Pulmonary artery endothelial cell (primary cell): ENCODE measurements around the gene ZRANB1. TPM values are rescaled to one million over a fixed set of nuclear protein-coding genes. Genes with fewer than 3 reads are reported as not detected.
"Not testable (repeated sequence)": the region's sequence is repeated elsewhere in the genome, so short reads cannot be mapped to it uniquely, and the experiment has no call there.

Experiments used
- DNase-seq: peaks from one replicate; pipeline ENCODE4 v3.0.0-alpha.2; 2011; ENCODE audit warnings: low read depth, low spot score
- total RNA-seq: library from RNA; depleted of rRNA; stranded (reverse); fragments of >200 nt; gene quantifications from 2 replicates; pipeline ENCODE4 v1.2.3, GENCODE V29; 2014

ZRANB1 gene
- 23.4 and 24.1 TPM in 2 replicates for total RNA-seq

DNA sequence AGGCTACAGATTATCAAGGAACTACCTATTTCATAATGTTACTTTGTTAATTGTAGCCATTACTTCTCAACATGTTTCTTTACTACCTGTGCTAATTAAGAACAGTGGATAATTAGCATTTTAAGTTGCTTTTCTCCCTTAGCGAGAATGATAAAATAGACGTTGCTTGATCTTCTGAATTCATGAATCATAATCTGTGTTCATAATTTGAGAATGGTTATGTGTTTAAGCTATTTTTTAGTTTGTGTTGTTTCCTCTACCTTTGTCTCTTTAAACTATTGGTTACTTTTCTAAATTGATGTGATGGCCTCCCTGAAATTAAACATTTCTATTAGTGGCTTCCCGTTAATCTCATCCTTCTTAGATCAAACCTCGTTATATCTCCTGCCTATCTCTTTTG lies at the start of gene ZRANB1:
Gene ZRANB1, plus strand, starts transcription at position 301 of the 400 bp plus-strand sequence. CDS start 371 bp downstream, outside the sequence.
- DNase-seq: no peak

- no peak for DNase-seq
Measured at GRCh38 chr10:124892905-124893304, 49.0 kb upstream of the ZRANB1 start.

DNA sequence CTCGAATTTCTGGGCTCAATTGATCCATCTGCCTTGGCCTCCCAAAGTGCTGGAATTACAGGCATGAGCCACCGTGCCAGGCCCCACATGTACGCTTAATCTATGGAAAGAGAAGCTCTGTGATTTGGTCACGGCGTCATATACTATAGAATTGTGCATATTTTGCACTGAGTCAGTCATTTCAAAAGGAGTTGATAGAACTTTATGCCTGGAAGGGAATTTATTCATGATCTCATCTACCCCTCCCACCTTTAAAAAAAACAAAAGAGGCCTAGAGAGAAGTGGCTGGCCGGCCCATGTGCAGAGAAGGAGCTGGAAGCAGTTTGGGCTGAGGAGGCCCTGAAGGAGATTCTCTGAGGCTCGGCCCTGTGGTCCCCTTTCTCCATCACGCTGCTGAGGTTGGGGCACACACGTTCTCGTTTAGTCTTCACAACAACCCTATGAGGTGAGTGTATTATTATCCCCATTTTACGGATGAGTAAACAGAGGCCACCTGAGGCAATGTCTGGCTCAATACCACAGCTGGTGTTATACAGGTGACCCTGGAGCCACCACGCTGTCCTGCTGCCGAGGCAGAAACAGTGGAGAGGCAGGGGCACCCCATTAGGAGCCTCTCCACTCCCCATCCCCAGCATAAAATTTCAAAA lies 47.2 kb upstream of the ZRANB1 start:
- no peak for DNase-seq

GRCh38 chr10:124896751-124897150 lies 45.2 kb upstream of the ZRANB1 start:
- no peak for DNase-seq

DNA sequence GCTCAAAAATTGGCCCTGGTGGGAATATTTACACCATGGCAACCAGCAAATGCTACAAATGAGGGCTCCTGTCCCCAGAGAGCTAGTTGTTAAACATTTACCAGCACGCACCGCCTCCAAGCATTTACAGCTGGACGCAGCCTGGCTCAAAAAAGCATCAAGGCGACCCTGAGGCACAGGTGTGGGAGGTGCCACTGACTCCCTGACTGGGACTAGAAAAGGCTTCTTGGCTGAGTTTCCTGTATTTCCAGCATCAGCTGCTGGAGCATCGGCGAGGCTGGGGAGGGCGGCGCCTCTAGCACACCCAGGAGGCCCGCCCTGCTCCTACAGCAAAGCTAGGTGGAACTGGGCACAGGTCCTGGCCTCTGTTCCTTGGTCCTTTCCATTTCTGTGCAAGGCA lies 43.5 kb upstream of the ZRANB1 start:
- DNase-seq: no peak

DNA sequence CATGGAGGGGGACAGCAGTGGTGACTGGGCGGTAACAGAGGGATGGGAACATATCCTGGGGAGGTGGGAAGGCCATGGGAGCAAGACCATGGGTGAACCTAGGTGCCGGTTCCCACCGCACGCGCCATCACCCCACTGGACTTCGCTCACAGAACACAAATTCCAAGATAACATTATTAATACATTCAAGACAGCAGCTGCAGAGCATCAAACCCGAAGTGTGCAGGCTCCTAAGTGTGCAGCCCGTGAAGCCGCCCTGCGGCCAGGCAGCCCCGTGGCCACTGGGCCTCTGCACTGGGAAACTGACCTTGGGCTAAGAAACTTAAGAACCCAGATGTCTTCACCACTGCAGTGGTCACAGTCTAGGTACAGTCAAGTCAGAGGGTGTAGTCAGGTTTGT lies 42.8 kb upstream of the ZRANB1 start:
- no peak for DNase-seq

DNA sequence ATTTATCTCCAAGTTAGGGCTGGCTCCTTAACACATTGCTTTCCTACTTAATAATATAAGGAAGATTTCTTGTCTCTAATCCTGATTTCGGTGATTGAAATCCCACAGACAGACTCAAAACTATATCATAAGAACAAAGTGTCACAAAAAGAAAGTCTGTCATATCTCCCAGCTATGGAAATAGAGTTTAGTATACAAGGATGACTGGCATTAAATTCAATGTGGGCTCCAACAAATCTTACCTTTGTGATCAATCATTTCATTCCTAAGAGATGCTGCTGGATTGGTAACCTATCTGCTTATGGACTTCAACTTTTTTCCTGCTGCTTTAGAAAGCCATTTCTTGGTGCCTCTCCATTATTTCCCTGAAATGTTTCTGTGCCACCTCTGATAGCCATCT lies 39.5 kb upstream of the ZRANB1 start:
- no peak for DNase-seq

DNA sequence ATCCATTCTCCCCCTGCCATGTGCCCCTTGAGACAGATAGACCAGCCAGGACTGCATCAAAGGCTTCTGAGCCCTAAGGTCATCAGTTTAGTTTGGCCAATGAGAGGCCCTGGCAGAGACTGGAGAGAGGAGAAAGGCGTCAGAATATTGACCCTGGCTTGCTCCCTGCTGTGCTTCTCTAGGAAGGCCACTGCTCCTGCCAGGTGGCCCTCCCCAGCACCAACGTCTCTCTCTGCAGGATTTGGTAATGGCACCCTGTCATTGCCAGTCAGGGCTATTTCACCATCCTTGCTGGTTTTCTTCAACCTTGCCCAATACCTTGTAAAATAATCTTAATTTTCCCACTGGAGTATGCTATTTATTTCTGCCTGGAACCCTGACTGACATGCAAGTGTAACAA lies 38.8 kb upstream of the ZRANB1 start:
- DNase-seq: no peak

- no peak for DNase-seq
Measured at GRCh38 chr10:124904796-124905195, 37.1 kb upstream of the ZRANB1 start.

DNA sequence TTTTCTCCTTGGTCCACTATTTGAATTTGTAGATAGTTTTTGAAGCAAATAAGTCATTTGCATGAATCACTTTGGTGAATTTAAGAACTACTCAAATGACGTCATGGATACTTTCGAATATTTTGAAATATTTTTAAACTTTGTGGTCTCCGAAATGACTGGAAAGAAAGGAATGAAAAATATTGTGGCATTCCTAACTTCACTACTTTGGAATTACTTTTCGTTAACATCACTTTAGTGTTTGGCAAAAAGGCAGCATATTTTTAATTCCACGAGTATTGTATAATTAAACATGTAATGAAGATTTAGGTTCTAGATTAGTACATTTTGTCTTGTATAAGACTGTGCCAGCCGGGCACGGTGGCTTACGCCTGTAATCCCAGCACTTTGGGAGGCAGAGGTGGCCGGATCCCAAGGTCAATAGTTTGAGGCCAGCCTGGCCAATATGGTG lies 35.3 kb upstream of the ZRANB1 start:
- DNase-seq: no peak

DNA sequence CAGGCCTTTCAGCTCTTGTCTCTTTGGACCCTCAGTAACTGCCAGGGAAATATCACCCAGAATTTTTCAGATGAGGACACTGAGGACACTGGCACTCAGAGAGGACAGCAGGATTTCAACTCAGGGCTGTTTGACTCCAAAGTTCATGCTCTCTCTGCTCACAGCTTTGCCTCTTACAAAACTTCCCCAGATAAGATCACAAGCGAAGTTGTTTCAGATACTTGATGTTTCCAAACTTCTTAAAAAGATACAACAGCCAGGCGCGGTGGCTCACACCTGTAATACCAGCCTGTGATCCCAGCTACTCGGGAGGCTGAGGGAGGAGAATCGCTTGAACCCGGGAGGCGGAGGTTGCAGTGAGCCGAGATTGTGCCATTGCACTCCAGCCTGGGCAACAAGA lies 32.4 kb upstream of the ZRANB1 start:
- no peak for DNase-seq

GRCh38 chr10:124911124-124912067 lies 30.5 kb upstream of the ZRANB1 start:
- no peak for DNase-seq

GRCh38 chr10:124912101-124912886 lies 29.6 kb upstream of the ZRANB1 start:
- no peak for DNase-seq

GRCh38 chr10:124913167-124913566 lies 28.8 kb upstream of the ZRANB1 start:
- DNase-seq: no peak

DNA sequence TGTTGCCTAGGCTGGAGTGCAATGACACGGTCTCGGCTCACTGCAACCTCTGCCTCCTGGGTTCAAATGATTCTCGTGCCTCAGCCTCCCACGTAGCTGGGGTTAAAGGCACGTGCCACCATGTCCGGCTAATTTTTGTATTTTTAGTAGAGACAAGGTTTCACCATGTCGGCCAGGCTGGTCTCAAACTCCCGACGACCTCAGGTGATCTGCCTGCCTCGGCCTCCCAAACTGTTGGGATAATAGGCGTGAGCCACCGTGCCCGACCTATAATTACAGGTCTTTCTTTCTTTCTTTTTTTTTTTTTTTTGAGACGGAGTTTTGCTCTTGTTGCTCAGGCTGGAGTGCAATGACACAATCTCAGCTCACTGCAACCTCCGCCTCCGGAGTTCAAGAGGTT lies 27.5 kb upstream of the ZRANB1 start:
- not testable (repeated sequence) for DNase-seq

- DNase-seq: no peak
Measured at GRCh38 chr10:124916098-124916584, 25.8 kb upstream of the ZRANB1 start.

DNA sequence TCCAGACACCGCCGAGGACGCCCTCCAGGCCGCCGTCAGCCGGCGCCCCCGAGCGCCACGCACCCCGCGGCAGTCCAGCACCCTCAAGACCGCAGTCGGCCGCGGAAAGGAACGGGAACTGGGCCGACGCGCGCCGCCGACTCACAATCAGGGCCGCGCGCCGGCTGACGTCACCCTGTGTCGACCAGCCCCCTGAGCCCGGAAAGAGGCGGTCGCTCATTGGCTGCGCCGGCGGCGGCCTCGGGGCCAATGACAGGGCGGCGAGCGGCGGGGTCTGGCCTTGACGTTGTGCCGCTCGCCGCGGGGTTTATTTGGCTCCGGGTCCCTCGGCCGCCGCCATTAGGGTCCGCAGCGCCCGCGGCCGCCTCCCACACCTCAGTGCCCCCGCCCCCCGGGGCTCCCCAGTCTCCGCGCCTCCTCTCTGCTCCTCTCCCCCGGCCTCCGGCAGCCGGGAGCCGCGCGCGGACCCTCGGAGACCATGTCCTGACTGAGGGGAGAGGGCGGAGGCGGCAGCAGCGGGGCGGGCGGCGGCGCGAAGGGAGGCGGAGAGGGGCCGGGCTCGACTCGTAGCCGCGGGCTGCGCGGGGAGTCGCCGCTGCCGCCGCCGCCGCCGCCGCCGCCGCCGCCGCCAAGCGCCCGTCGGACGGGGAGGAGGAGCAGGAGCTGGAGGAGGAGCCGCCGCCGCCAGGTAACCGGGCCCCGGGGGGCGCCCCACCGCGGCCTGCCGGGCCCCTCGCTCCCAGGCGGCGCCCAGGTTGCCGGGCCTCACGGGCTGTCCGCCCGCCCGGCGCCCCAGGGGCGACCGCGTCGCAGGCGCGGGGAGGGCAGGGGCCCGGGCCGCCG lies 25.1 kb upstream of the ZRANB1 start:
- peak; percentile 87 for DNase-seq

DNA sequence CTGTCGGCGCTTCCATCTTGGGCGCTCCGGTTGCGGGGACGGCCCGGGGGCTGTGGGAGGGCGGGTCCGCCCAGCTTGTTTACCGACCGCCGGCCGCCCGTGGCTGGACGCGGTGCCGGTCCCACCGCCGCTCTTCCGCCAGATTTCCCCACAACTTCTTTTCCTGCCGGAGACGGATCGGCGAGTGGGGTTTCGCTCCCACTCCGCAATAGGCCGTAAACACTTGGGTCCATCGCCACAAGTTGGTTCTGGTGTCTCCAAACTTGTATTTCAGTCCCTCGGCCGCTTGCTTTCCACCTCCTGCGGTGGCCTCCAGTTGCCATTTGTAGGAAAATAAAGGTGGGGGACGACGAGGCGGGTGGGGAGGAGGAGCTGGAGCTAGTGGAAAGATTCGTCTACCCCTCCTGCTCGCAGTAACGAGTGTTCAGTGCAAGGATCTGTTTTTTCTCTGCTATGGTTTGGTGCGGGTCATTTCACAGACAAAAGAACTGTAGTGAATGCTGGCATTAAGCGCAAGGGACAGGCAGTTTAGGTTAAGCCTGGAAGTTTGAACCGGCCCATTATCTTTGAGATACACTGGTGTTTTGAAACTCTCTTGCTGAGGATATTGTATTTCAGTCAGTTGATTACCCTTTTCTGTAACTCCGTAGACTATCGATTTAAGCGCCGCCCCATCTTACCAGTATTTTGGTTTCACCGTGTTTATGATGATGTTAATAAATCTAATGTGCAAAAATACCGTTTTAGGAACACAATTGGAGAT lies 24.3 kb upstream of the ZRANB1 start:
- no peak for DNase-seq

DNA sequence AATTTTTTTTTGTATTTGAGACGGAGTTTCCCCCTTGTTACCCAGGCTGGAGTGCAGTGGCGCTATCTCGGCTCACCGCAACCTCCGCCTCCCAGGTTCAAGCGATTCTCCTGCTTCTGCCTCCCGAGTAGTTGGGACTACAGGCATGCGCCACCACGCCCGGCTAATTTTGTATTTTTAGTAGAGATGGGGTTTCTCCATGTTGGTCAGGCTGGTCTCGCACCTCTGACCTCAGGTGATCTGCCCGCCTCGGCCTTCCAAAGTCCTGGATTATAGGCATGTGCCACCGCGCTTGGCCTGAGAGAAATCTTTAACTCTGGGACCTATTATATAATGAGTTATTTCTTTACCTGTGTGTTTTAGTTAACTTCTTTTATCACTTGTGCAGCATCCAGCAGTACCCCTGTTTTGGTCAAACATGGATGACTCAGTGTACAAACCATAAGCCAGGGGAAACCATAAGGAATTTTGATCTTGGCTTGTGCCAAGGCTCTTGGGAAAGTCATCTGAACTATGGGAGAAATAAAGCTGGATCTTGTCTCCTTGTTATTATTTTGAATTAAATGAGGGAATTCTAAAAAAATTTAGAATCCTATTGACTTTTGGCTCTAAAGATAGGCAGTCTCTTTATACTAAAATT lies 23.6 kb upstream of the ZRANB1 start:
- no peak for DNase-seq
